ENCODE measurements around the gene TMEM37.

DNA sequence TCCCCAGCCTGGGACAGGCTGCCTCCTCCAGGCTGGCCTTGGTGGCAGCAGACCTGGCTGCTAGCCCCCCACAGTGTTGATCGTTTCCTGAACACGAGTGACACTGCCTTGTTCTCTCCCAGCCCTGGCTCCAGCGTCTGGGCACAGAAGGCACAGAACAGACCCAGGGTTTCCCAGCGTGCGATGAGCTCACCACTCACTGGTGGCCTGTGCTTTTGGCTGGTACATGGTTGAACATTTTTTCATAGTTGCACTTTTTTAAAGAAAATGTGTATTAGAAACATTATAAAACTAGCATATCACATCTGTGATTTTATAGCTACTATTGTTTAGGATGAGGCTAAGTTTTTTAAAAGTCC is 51.7 kb downstream of the TMEM37 start:
- TF ChIP-seq, protein P1, sequence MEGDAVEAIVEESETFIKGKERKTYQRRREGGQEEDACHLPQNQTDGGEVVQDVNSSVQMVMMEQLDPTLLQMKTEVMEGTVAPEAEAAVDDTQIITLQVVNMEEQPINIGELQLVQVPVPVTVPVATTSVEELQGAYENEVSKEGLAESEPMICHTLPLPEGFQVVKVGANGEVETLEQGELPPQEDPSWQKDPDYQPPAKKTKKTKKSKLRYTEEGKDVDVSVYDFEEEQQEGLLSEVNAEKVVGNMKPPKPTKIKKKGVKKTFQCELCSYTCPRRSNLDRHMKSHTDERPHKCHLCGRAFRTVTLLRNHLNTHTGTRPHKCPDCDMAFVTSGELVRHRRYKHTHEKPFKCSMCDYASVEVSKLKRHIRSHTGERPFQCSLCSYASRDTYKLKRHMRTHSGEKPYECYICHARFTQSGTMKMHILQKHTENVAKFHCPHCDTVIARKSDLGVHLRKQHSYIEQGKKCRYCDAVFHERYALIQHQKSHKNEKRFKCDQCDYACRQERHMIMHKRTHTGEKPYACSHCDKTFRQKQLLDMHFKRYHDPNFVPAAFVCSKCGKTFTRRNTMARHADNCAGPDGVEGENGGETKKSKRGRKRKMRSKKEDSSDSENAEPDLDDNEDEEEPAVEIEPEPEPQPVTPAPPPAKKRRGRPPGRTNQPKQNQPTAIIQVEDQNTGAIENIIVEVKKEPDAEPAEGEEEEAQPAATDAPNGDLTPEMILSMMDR (IDR thresholded peaks at IDR 0.05; ENCODE audit: low read depth, low read length): no peak
- TF ChIP-seq, protein P2, sequence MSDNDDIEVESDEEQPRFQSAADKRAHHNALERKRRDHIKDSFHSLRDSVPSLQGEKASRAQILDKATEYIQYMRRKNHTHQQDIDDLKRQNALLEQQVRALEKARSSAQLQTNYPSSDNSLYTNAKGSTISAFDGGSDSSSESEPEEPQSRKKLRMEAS (IDR thresholded peaks at IDR 0.05; ENCODE audit: low read depth, low read length): no peak
- TF ChIP-seq POLR2A (IDR thresholded peaks at IDR 0.05; ENCODE audit: extremely low read depth, insufficient read length): no peak

Data from NB4 (cell line).